ENCODE results near the gene MYH15.

Gene MYH15

GRCh38 chr3:108510496-108510895 is at the start of gene MYH15:
Gene MYH15, minus strand, starts transcription at chr3:108510596. Its CDS starts 66 bp downstream, at chr3:108510530.
- DNase-seq (ENCODE audit: low read depth) = no peak

GRCh38 chr3:108555966-108556581 is 45.7 kb upstream of the MYH15 start:
- DNase-seq (ENCODE audit: low read depth) = no peak

- DNase-seq (ENCODE audit: low read depth) = no peak
These were observed 44.6 kb upstream of the MYH15 start for GRCh38 chr3:108554913-108555571.

GRCh38 chr3:108554229-108554628 is 43.8 kb upstream of the MYH15 start:
- no peak for DNase-seq (ENCODE audit: low read depth)

- DNase-seq (ENCODE audit: low read depth) = no peak
These were observed 42.1 kb upstream of the MYH15 start for GRCh38 chr3:108552267-108553159.

GRCh38 chr3:108548886-108549285 is 38.5 kb upstream of the MYH15 start:
- no peak for DNase-seq (ENCODE audit: low read depth)

GRCh38 chr3:108548304-108548703 is 37.9 kb upstream of the MYH15 start:
- no peak for DNase-seq (ENCODE audit: low read depth)

GRCh38 chr3:108546692-108547091 is 36.3 kb upstream of the MYH15 start:
- no peak for DNase-seq (ENCODE audit: low read depth)

GRCh38 chr3:108546247-108546646 is 35.9 kb upstream of the MYH15 start:
- DNase-seq (ENCODE audit: low read depth) = no peak

- DNase-seq (ENCODE audit: low read depth) = no peak
These were observed 27.7 kb upstream of the MYH15 start for GRCh38 chr3:108538083-108538482.

GRCh38 chr3:108528459-108529252 is 18.3 kb upstream of the MYH15 start:
- no peak for DNase-seq (ENCODE audit: low read depth)

- DNase-seq (ENCODE audit: low read depth) = no peak
These were observed 17.4 kb upstream of the MYH15 start for GRCh38 chr3:108527817-108528216.

GRCh38 chr3:108527109-108527508 is 16.7 kb upstream of the MYH15 start:
- DNase-seq (ENCODE audit: low read depth) = no peak

GRCh38 chr3:108525971-108526370 is 15.6 kb upstream of the MYH15 start:
- DNase-seq (ENCODE audit: low read depth) = no peak

GRCh38 chr3:108525256-108525655 is 14.9 kb upstream of the MYH15 start:
- DNase-seq (ENCODE audit: low read depth) = no peak

GRCh38 chr3:108524537-108524936 is 14.1 kb upstream of the MYH15 start:
- DNase-seq (ENCODE audit: low read depth) = no peak

GRCh38 chr3:108518895-108519294 is 8.5 kb upstream of the MYH15 start:
- DNase-seq (ENCODE audit: low read depth) = no peak

- no peak for DNase-seq (ENCODE audit: low read depth)
These were observed 6.5 kb upstream of the MYH15 start for GRCh38 chr3:108516881-108517280.

GRCh38 chr3:108513961-108514360 is 3.6 kb upstream of the MYH15 start:
- no peak for DNase-seq (ENCODE audit: low read depth)

- no peak for DNase-seq (ENCODE audit: low read depth)
These were observed 2.3 kb upstream of the MYH15 start for GRCh38 chr3:108512671-108513070.

- no peak for DNase-seq (ENCODE audit: low read depth)
These were observed 1.1 kb upstream of the MYH15 start for GRCh38 chr3:108511490-108511889.

GRCh38 chr3:108511055-108511454 is 659 bp upstream of the MYH15 start:
- no peak for DNase-seq (ENCODE audit: low read depth)

All from GM04503 (cell line).